RPMI7951 (cell line): ENCODE results near the gene ADSS1. TPM values are rescaled to one million over a fixed set of nuclear protein-coding genes. Genes with fewer than 3 reads are reported as not detected.

Experiments used
- DNase-seq: peaks from one replicate; pipeline ENCODE4 v3.0.0-alpha.2; 2012; ENCODE audit warnings: low read depth
- total RNA-seq: library from RNA; depleted of rRNA; stranded (reverse); fragments of >200 nt; shearing (Covaris generic); gene quantifications from 2 replicates; pipeline ENCODE4 v1.2.3, GENCODE V29; 2014; rRNA removed

The ADSS1 gene
- total RNA-seq, 1 experiment from 2014 or later, result 3.2 TPM

DNA sequence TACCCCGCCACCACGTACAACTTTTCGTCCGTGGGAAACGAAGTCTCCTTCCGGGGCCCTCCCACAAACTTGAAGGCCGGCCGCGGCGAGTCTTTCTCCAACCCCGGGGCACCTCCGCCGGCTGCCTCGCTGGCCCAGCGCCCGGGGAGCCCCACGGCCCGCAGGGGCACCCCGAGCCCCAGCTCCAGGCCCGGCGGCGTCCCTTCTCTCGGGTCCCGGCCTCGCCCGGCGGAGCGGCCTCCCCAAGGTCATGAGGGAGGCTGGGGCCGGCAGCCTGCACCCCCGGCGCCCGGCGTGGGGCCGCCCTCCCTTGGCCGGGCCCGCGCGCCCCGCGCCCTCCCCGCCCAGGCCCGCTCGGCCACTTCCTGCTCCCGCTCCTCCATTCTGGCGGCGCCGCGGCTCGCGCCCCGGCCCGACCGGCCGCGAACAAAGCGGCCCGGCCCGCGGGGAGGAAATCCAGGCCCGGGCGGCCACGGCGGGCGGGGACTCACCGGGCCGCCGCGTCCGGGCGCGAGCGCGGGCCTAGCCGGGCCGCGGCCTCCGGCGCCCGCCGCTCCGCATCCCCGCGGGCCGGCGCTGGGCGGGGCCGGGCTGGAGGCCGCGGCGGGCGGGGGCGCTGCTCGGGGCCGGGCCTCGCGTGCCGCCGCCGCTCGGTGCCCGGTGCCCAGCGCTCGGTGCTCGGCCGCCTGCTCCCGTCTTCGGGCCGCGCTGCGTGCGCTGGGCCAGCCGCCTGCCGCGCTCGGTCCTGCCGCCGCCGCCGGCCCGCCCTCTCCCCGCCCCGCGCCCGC lies 71.2 kb downstream of the ADSS1 start, which contains the start of gene AKT1:
TSS of gene AKT1 (minus strand) at position 756 of the 788 bp plus-strand sequence. CDS start 3,105 bp downstream, outside the sequence.
- DNase-seq, result no peak

DNA sequence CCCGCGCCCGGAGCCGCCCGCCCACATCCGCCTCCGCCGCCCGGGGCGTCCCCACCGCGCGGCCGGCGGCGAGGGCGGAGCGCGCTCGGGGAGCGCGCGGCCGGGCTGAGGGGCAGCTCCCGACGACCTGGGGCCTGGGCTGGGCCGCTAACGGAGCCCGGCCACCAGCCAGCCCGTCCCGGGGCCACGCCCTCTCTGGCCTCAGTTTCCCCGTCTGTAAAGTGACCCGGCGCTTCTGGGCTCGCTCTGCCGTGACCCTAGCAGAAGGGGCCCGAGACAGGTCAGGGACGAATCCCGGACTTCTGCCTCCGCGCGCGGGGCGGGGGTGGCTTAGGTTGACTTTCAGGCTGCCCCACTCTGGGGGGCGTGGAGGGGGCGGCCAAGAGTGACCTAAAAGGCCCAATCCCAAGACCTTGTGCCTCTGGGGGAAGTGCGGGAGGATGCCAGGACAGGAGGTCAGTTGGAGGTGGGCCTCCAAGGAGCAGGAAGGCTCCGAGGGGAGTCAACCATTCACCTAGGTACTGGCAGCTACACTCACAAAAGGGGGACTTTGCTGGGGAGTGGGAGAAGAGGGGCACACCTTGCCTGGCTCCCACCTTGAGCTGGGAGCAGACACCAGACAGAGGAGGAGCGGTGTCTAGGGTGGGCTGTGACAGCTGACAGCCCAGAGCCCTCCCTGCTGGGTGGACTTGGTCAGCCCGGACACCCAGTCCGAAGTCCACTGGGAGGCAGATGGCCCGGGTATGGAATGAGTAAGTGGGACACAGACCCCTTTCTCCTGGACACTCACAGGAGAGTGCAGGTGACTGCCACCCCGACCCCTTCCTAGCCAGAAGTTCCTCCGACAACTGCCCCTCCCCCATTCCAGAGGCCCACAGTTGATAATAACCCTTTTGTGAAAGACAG lies 72.0 kb downstream of the ADSS1 start:
- DNase-seq, result peak; percentile 43

DNA sequence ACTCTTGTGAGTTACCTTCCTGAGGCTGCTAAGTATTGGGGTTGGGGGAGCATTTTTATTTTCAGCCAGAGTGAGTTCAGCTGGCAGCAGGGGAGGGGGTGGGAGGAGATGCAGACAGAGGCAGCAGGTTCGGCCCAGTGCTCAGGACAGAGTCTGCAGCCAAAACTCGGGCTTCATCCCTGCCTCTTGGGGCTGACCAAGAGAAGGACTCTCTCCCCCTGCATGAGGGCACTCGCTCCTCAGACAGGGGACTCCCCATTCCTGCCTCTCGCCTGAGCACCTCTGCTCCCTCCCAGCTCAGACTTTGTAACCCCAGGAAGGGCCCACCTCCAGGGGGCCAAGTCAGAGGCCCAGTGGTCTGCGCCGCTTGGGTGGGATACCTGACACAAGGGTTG lies 72.7 kb downstream of the ADSS1 start:
- DNase-seq, result no peak

Other genes starting within 250 kb of the ADSS1 start
- not detected in 2 replicates for gene C14orf180, start 144.5 kb upstream of the ADSS1 start, total RNA-seq
- not detected in 2 replicates for gene TMEM179, start 119.5 kb upstream of the ADSS1 start, total RNA-seq
- gene INF2, start 34.6 kb upstream of the ADSS1 start, total RNA-seq, result 24.9 and 27.6 TPM in 2 replicates
- 196 and 335 TPM in 2 replicates for gene SIVA1, start 28.9 kb downstream of the ADSS1 start, total RNA-seq
- 78.0 and 81.5 TPM in 2 replicates for gene AKT1, start 71.5 kb downstream of the ADSS1 start, total RNA-seq
- gene ZBTB42, start 76.9 kb downstream of the ADSS1 start, total RNA-seq, result 0.84 and 0.88 TPM in 2 replicates
- 3.8 and 5.9 TPM in 2 replicates for gene CEP170B, start 141.0 kb downstream of the ADSS1 start, total RNA-seq
- gene PLD4, start 200.7 kb downstream of the ADSS1 start, total RNA-seq, result not detected in 2 replicates